NOMO-1 treated with DMSO at 0.1 percent for 48 hours (cell line): Measurements from ENCODE around the gene CYB561D2.
"Not testable (repeated sequence)": the region's sequence is repeated elsewhere in the genome, so short reads cannot be mapped to it uniquely, and the experiment has no call there.

Experiments
- DNase-seq: peaks from one replicate; lab custom pipeline; 2025; ENCODE audit not compliant: unreplicated experiment; lab: John Stamatoyannopoulos, UW

Gene CYB561D2

GRCh38 chr3:50350527-50351322 is at the start of gene CYB561D2, which contains the start of gene NPRL2:
TSS of gene CYB561D2 (plus strand) at chr3:50350862. CDS start at chr3:50351434, 572 bp downstream.
TSS of gene NPRL2 (minus strand) at chr3:50350775. CDS start at chr3:50350652, 123 bp downstream.
- peak; percentile 92 for DNase-seq

- DNase-seq: no peak
Observed at GRCh38 chr3:50302095-50303012, 48.3 kb upstream of the CYB561D2 start.

GRCh38 chr3:50303013-50303815 is 47.4 kb upstream of the CYB561D2 start, which contains the start of gene HYAL1:
TSS of gene HYAL1 (minus strand) at chr3:50303574. CDS start at chr3:50302956, 618 bp downstream.
- no peak for DNase-seq

- DNase-seq: no peak
Observed at GRCh38 chr3:50304601-50305000, 46.1 kb upstream of the CYB561D2 start.

- DNase-seq: not testable (repeated sequence)
Observed at GRCh38 chr3:50312041-50312440, 38.6 kb upstream of the CYB561D2 start.

GRCh38 chr3:50314342-50314741 is 36.3 kb upstream of the CYB561D2 start:
- no peak for DNase-seq

GRCh38 chr3:50314816-50315215 is 35.8 kb upstream of the CYB561D2 start:
- no peak for DNase-seq

GRCh38 chr3:50316657-50317242 is 33.9 kb upstream of the CYB561D2 start:
- no peak for DNase-seq

- no peak for DNase-seq
Observed at GRCh38 chr3:50317300-50317699, 33.4 kb upstream of the CYB561D2 start.

- no peak for DNase-seq
Observed at GRCh38 chr3:50318163-50318562, 32.5 kb upstream of the CYB561D2 start.

GRCh38 chr3:50318615-50319014 is 32.0 kb upstream of the CYB561D2 start:
- DNase-seq: no peak

GRCh38 chr3:50319181-50319893 is 31.3 kb upstream of the CYB561D2 start:
- no peak for DNase-seq

GRCh38 chr3:50319894-50320625 is 30.6 kb upstream of the CYB561D2 start:
- no peak for DNase-seq

- DNase-seq: peak; percentile 28
Observed at GRCh38 chr3:50320853-50321335, 29.8 kb upstream of the CYB561D2 start.

- DNase-seq: peak; percentile 85
Observed at GRCh38 chr3:50321336-50322114, 29.1 kb upstream of the CYB561D2 start.

- DNase-seq: no peak
Observed at GRCh38 chr3:50322115-50322385, 28.6 kb upstream of the CYB561D2 start.

GRCh38 chr3:50322386-50323091 is 28.1 kb upstream of the CYB561D2 start, which contains the start of gene HYAL2:
TSS of gene HYAL2 (minus strand) at chr3:50322745. CDS start at chr3:50320489, 2,256 bp downstream.
- DNase-seq: no peak
